ENCODE data around the gene TSPAN8.
"Not testable (repeated sequence)": the region's sequence is repeated elsewhere in the genome, so short reads cannot be mapped to it uniquely, and the experiment has no call there.

The TSPAN8 gene

GRCh38 chr12:71164568-71165197 is 6.9 kb upstream of the TSPAN8 start:
- in situ Hi-C loops (cut with HindIII; ENCODE audit: low sequenced_read_pairs) = no loop called here

- in situ Hi-C loops (cut with HindIII; ENCODE audit: low sequenced_read_pairs) = no loop called here
These were observed 6.4 kb upstream of the TSPAN8 start for GRCh38 chr12:71164166-71164565.

GRCh38 chr12:71162832-71163763 is 5.3 kb upstream of the TSPAN8 start:
- in situ Hi-C loops (cut with HindIII; ENCODE audit: low sequenced_read_pairs) = no loop called here

GRCh38 chr12:71161591-71161990 is 3.8 kb upstream of the TSPAN8 start:
- in situ Hi-C loops (cut with HindIII; ENCODE audit: low sequenced_read_pairs) = no loop called here

- in situ Hi-C loops (cut with HindIII; ENCODE audit: low sequenced_read_pairs) = no loop called here
These were observed 2.8 kb upstream of the TSPAN8 start for GRCh38 chr12:71160585-71160984.

GRCh38 chr12:71159878-71160277 is 2.1 kb upstream of the TSPAN8 start:
- in situ Hi-C loops (cut with HindIII; ENCODE audit: low sequenced_read_pairs) = no loop called here

- in situ Hi-C loops (cut with HindIII; ENCODE audit: low sequenced_read_pairs) = no loop called here
These were observed 1.5 kb upstream of the TSPAN8 start for GRCh38 chr12:71159264-71159663.

GRCh38 chr12:71158361-71158882 is 623 bp upstream of the TSPAN8 start:
- in situ Hi-C loops (cut with HindIII; ENCODE audit: low sequenced_read_pairs) = no loop called here

GRCh38 chr12:71155225-71155624 is 2.6 kb downstream of the TSPAN8 start:
- in situ Hi-C loops (cut with HindIII; ENCODE audit: low sequenced_read_pairs) = no loop called here

GRCh38 chr12:71152851-71153250 is 4.9 kb downstream of the TSPAN8 start:
- in situ Hi-C loops (cut with HindIII; ENCODE audit: low sequenced_read_pairs) = no loop called here

GRCh38 chr12:71150041-71150440 is 7.8 kb downstream of the TSPAN8 start:
- in situ Hi-C loops (cut with HindIII; ENCODE audit: low sequenced_read_pairs) = not testable (repeated sequence)

- in situ Hi-C loops (cut with HindIII; ENCODE audit: low sequenced_read_pairs) = no loop called here
These were observed 13.1 kb downstream of the TSPAN8 start for GRCh38 chr12:71144682-71145081.

- in situ Hi-C loops (cut with HindIII; ENCODE audit: low sequenced_read_pairs) = no loop called here
These were observed 14.8 kb downstream of the TSPAN8 start for GRCh38 chr12:71142956-71143355.

GRCh38 chr12:71142016-71142415 is 15.8 kb downstream of the TSPAN8 start:
- in situ Hi-C loops (cut with HindIII; ENCODE audit: low sequenced_read_pairs) = no loop called here

GRCh38 chr12:71141378-71141926 is 16.3 kb downstream of the TSPAN8 start:
- in situ Hi-C loops (cut with HindIII; ENCODE audit: low sequenced_read_pairs) = no loop called here

- in situ Hi-C loops (cut with HindIII; ENCODE audit: low sequenced_read_pairs) = no loop called here
These were observed 18.6 kb downstream of the TSPAN8 start for GRCh38 chr12:71139153-71139735.

GRCh38 chr12:71138011-71138410 is 19.8 kb downstream of the TSPAN8 start:
- in situ Hi-C loops (cut with HindIII; ENCODE audit: low sequenced_read_pairs) = no loop called here

- in situ Hi-C loops (cut with HindIII; ENCODE audit: low sequenced_read_pairs) = no loop called here
These were observed 22.0 kb downstream of the TSPAN8 start for GRCh38 chr12:71135812-71136176.

- in situ Hi-C loops (cut with HindIII; ENCODE audit: low sequenced_read_pairs) = no loop called here
These were observed 22.6 kb downstream of the TSPAN8 start for GRCh38 chr12:71135077-71135811.

- in situ Hi-C loops (cut with HindIII; ENCODE audit: low sequenced_read_pairs) = no loop called here
These were observed 23.4 kb downstream of the TSPAN8 start for GRCh38 chr12:71134405-71134804.
